GM21619 (cell line): ENCODE results near the gene FLNB.

Experiments used
- ATAC-seq: cut with Tn5 transposase; IDR thresholded peaks from one replicate; pipeline ENCODE4 v1.9.1; 2021; ENCODE audit not compliant: unreplicated experiment

FLNB gene

GRCh38 chr3:58176827-58177489 is 168.7 kb downstream of the FLNB start:
- no peak for ATAC-seq

GRCh38 chr3:58177747-58178527 is 169.7 kb downstream of the FLNB start:
- ATAC-seq: no peak

- no peak for ATAC-seq
Measured at GRCh38 chr3:58178528-58179234, 170.5 kb downstream of the FLNB start.

- ATAC-seq: no peak
Measured at GRCh38 chr3:58179235-58180098, 171.2 kb downstream of the FLNB start.

- ATAC-seq: no peak
Measured at GRCh38 chr3:58180099-58180880, 172.1 kb downstream of the FLNB start.

GRCh38 chr3:58180940-58181587 is 172.8 kb downstream of the FLNB start:
- no peak for ATAC-seq

GRCh38 chr3:58183221-58183620 is 175.0 kb downstream of the FLNB start:
- ATAC-seq: no peak

GRCh38 chr3:58183891-58184290 is 175.7 kb downstream of the FLNB start:
- no peak for ATAC-seq

- ATAC-seq: no peak
Measured at GRCh38 chr3:58184309-58184981, 176.2 kb downstream of the FLNB start.

- ATAC-seq: no peak
Measured at GRCh38 chr3:58184982-58185360, 176.7 kb downstream of the FLNB start.

- ATAC-seq: no peak
Measured at GRCh38 chr3:58188173-58188564, 179.9 kb downstream of the FLNB start.

GRCh38 chr3:58188921-58189451 is 180.8 kb downstream of the FLNB start:
- no peak for ATAC-seq

GRCh38 chr3:58189691-58190090 is 181.5 kb downstream of the FLNB start:
- ATAC-seq: no peak

- no peak for ATAC-seq
Measured at GRCh38 chr3:58190291-58190690, 182.1 kb downstream of the FLNB start.

- ATAC-seq: no peak
Measured at GRCh38 chr3:58190882-58191281, 182.7 kb downstream of the FLNB start.

- no peak for ATAC-seq
Measured at GRCh38 chr3:58191361-58191991, 183.3 kb downstream of the FLNB start.

- no peak for ATAC-seq
Measured at GRCh38 chr3:58192069-58192468, 183.8 kb downstream of the FLNB start.

- ATAC-seq: no peak
Measured at GRCh38 chr3:58193682-58194407, 185.6 kb downstream of the FLNB start.
